HUES64 (cell line): ENCODE results near the gene OXNAD1.

ENCODE experiments used
- H3K27ac ChIP-seq: 2 replicates; pipeline ENCODE4 v1.7.0; 2013; ENCODE audit warnings: low read depth, low read length, inconsistent platforms
- H3K27me3 ChIP-seq: 2 replicates; pipeline ENCODE4 v1.6.1; 2013; ENCODE audit warnings: mild to moderate bottlenecking, low read length; ENCODE audit not compliant: insufficient read depth
- H3K36me3 ChIP-seq: 2 replicates; pipeline ENCODE4 v1.6.1; 2013; ENCODE audit warnings: mild to moderate bottlenecking, low read length; ENCODE audit not compliant: insufficient read depth
- H3K4me1 ChIP-seq: 2 replicates; pipeline ENCODE4 v1.6.1; 2013; ENCODE audit warnings: mild to moderate bottlenecking, low read length, moderate library complexity; ENCODE audit not compliant: insufficient read depth
- H3K4me3 ChIP-seq: 2 replicates; pipeline ENCODE4 v1.5.1; 2013; ENCODE audit warnings: mild to moderate bottlenecking, low read length, moderate library complexity
- H3K9ac ChIP-seq: 2 replicates; pipeline ENCODE4 v1.6.1; 2013; ENCODE audit warnings: mild to moderate bottlenecking, low read depth, low read length
- H3K9me3 ChIP-seq: 2 replicates; pipeline ENCODE4 v1.6.1; 2013; ENCODE audit warnings: low read depth, low read length; ENCODE audit not compliant: insufficient read depth
- WGBS: fragments of 150-250, 120-280 bp; methylation state at CpG from one replicate; pipeline ENCODE4 v1.1.7; 2013; ENCODE audit warnings: missing lambda C conversion rate; 5-methylcytosine and 5-hydroxymethylcytosine counted together

Gene OXNAD1

GRCh38 chr3:16318176-16318575 lies 53.2 kb downstream of the OXNAD1 start:
- Histone ChIP-seq H3K27me3 (no peaks in the 10 kb centered on the region), H3K27ac (no peak overlapping the region), H3K4me3 (no peak overlapping the region), H3K36me3 (peaks cover 39% of the 10 kb centered on the region), H3K4me1 (0 out of 2 replicates have a peak, but pooled peaks cover 4% of the 10 kb centered on the region), H3K9ac (no peak overlapping the region), H3K9me3 (no peaks in the 10 kb centered on the region)
- 95% methylated on average over 6 of the region's 7 CpGs for WGBS

- Histone ChIP-seq H3K4me1 (0 out of 2 replicates have a peak, but pooled peaks cover 4% of the 10 kb centered on the region), H3K27ac (no peak overlapping the region), H3K9me3 (no peaks in the 10 kb centered on the region), H3K27me3 (no peaks in the 10 kb centered on the region), H3K4me3 (no peak overlapping the region), H3K36me3 (peaks cover 29% of the 10 kb centered on the region), H3K9ac (no peak overlapping the region)
- WGBS, result 70% methylated on average over 4 of the region's 4 CpGs
Measured at GRCh38 chr3:16319307-16319706, 54.3 kb downstream of the OXNAD1 start.

- Histone ChIP-seq H3K4me3 (no peak overlapping the region), H3K27ac (no peak overlapping the region), H3K9me3 (no peaks in the 10 kb centered on the region), H3K27me3 (no peaks in the 10 kb centered on the region), H3K36me3 (peaks cover 29% of the 10 kb centered on the region), H3K4me1 (0 out of 2 replicates have a peak, but pooled peaks cover 4% of the 10 kb centered on the region), H3K9ac (no peak overlapping the region)
- WGBS, result 95% methylated on average over 4 of the region's 4 CpGs
Measured at GRCh38 chr3:16319723-16320122, 54.7 kb downstream of the OXNAD1 start.

GRCh38 chr3:16320711-16321110 lies 55.7 kb downstream of the OXNAD1 start:
- H3K27ac ChIP-seq, result no peak overlapping the region
- H3K9me3 ChIP-seq, result no peaks in the 10 kb centered on the region
- no peak overlapping the region for H3K4me3 ChIP-seq
- H3K9ac ChIP-seq, result no peak overlapping the region
- H3K27me3 ChIP-seq, result no peaks in the 10 kb centered on the region
- H3K36me3 ChIP-seq, result peaks cover 31% of the 10 kb centered on the region
- 0 out of 2 replicates have a peak, but pooled peaks cover 4% of the 10 kb centered on the region for H3K4me1 ChIP-seq
- WGBS, result 95% methylated on average over 3 of the region's 3 CpGs

- WGBS, result 95% methylated on average over 5 of the region's 5 CpGs
- Histone ChIP-seq H3K9me3 (no peaks in the 10 kb centered on the region), H3K27ac (no peak overlapping the region), H3K4me1 (0 out of 2 replicates have a peak, but pooled peaks cover 4% of the 10 kb centered on the region), H3K9ac (no peak overlapping the region), H3K27me3 (no peaks in the 10 kb centered on the region), H3K4me3 (no peak overlapping the region), H3K36me3 (peaks cover 28% of the 10 kb centered on the region)
Measured at GRCh38 chr3:16322189-16322588, 57.2 kb downstream of the OXNAD1 start.

GRCh38 chr3:16323737-16324136 lies 58.7 kb downstream of the OXNAD1 start:
- Histone ChIP-seq H3K9me3 (no peaks in the 10 kb centered on the region), H3K4me1 (0 out of 2 replicates have a peak, but pooled peaks cover 4% of the 10 kb centered on the region), H3K27ac (no peak overlapping the region), H3K4me3 (no peak overlapping the region), H3K36me3 (peaks cover 28% of the 10 kb centered on the region), H3K9ac (no peak overlapping the region), H3K27me3 (no peaks in the 10 kb centered on the region)
- 93% methylated on average over 4 of the region's 4 CpGs for WGBS

- 95% methylated on average over 4 of the region's 4 CpGs for WGBS
- H3K4me1 ChIP-seq, result peaks cover 10% of the 10 kb centered on the region; the same call in 1 of the 2 replicates
- H3K27ac ChIP-seq, result no peak overlapping the region
- no peak overlapping the region for H3K9ac ChIP-seq
- no peaks in the 10 kb centered on the region for H3K9me3 ChIP-seq
- no peak overlapping the region for H3K4me3 ChIP-seq
- peaks cover 24% of the 10 kb centered on the region for H3K36me3 ChIP-seq
- H3K27me3 ChIP-seq, result no peaks in the 10 kb centered on the region
Measured at GRCh38 chr3:16325850-16326249, 60.8 kb downstream of the OXNAD1 start.

- H3K27me3 ChIP-seq, result no peaks in the 10 kb centered on the region
- peaks cover 31% of the 10 kb centered on the region for H3K36me3 ChIP-seq
- 95% methylated on average over 15 of the region's 15 CpGs for WGBS
- H3K9me3 ChIP-seq, result peaks cover 6% of the 10 kb centered on the region
- H3K9ac ChIP-seq, result no peak overlapping the region
- peaks cover 10% of the 10 kb centered on the region; the same call in 1 of the 2 replicates for H3K4me1 ChIP-seq
- no peak overlapping the region for H3K4me3 ChIP-seq
- H3K27ac ChIP-seq, result no peak overlapping the region
Measured at GRCh38 chr3:16326724-16327349, 61.8 kb downstream of the OXNAD1 start.

- 93% methylated on average over 6 of the region's 6 CpGs for WGBS
- Histone ChIP-seq H3K27me3 (no peaks in the 10 kb centered on the region), H3K27ac (no peak overlapping the region), H3K9ac (no peak overlapping the region), H3K4me3 (no peak overlapping the region), H3K36me3 (peaks cover 21% of the 10 kb centered on the region; the same call in 1 of the 2 replicates), H3K9me3 (peaks cover 8% of the 10 kb centered on the region), H3K4me1 (peaks cover 14% of the 10 kb centered on the region; the same call in 1 of the 2 replicates)
Measured at GRCh38 chr3:16328124-16328523, 63.1 kb downstream of the OXNAD1 start.

- no peak overlapping the region for H3K9ac ChIP-seq
- peaks cover 8% of the 10 kb centered on the region for H3K9me3 ChIP-seq
- H3K27ac ChIP-seq, result no peak overlapping the region
- WGBS, result 84% methylated on average over 15 of the region's 15 CpGs
- no peak overlapping the region for H3K4me3 ChIP-seq
- H3K36me3 ChIP-seq, result peaks cover 21% of the 10 kb centered on the region; the same call in 1 of the 2 replicates
- H3K27me3 ChIP-seq, result no peaks in the 10 kb centered on the region
- peaks cover 14% of the 10 kb centered on the region; the same call in 1 of the 2 replicates for H3K4me1 ChIP-seq
Measured at GRCh38 chr3:16329036-16329825, 64.2 kb downstream of the OXNAD1 start.

GRCh38 chr3:16329826-16330129 lies 64.8 kb downstream of the OXNAD1 start:
- no peak overlapping the region for H3K9ac ChIP-seq
- WGBS, result 82% methylated on average over 9 of the region's 9 CpGs
- peaks cover 21% of the 10 kb centered on the region; the same call in 1 of the 2 replicates for H3K36me3 ChIP-seq
- H3K9me3 ChIP-seq, result peaks cover 8% of the 10 kb centered on the region
- H3K27me3 ChIP-seq, result no peaks in the 10 kb centered on the region
- H3K4me3 ChIP-seq, result no peak overlapping the region
- peaks cover 14% of the 10 kb centered on the region; the same call in 1 of the 2 replicates for H3K4me1 ChIP-seq
- H3K27ac ChIP-seq, result no peak overlapping the region
